ENCODE data around the gene FAM181A.
A peak's percentile ranks its signal among the peaks of the same experiment; 100 is the strongest.

FAM181A gene

DNA sequence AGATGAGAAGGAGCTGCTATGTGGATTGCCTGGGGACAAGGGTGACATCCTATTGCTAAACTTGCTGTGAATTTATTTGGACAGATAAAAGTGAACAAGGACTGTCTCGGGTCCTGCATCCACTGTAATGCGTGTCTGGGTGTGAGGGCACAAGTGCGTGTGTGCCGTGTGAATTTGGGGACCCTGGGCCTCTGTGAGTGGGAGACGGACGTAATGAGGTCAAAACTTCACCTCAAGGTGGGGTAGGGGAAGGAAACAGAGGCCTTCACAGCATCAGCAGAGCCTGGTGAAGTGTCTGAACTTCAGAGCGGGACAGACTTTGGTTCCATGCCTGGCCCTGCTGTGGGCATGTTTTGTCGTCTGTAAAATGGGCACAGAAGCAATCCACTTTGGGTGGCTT, 34.5 kb downstream of the FAM181A start:
- peak overlapping the region; percentile 20 for H3K4me3 ChIP-seq (ENCODE audit: low read depth, low read length, poor library complexity, severe bottlenecking)
- peak overlapping the region; percentile 86 for H3K9ac ChIP-seq (ENCODE audit: low read length)
- H3K4me1 ChIP-seq (ENCODE audit: insufficient read depth, low read length, severe bottlenecking), result peaks cover 84% of the 10 kb centered on the region
- H4K20me1 ChIP-seq (ENCODE audit: insufficient read depth, low read length), result no peaks in the 10 kb centered on the region
- peak overlapping the region; percentile 53 for H3K4me2 ChIP-seq (ENCODE audit: low read length)
- H3K79me2 ChIP-seq (ENCODE audit: insufficient read depth, low read length), result no peaks in the 10 kb centered on the region
- TF ChIP-seq EZH2 (IDR thresholded peaks at IDR 0.05; ENCODE audit: borderline replicate concordance, low read length), result no peak
- TF ChIP-seq, protein P1, sequence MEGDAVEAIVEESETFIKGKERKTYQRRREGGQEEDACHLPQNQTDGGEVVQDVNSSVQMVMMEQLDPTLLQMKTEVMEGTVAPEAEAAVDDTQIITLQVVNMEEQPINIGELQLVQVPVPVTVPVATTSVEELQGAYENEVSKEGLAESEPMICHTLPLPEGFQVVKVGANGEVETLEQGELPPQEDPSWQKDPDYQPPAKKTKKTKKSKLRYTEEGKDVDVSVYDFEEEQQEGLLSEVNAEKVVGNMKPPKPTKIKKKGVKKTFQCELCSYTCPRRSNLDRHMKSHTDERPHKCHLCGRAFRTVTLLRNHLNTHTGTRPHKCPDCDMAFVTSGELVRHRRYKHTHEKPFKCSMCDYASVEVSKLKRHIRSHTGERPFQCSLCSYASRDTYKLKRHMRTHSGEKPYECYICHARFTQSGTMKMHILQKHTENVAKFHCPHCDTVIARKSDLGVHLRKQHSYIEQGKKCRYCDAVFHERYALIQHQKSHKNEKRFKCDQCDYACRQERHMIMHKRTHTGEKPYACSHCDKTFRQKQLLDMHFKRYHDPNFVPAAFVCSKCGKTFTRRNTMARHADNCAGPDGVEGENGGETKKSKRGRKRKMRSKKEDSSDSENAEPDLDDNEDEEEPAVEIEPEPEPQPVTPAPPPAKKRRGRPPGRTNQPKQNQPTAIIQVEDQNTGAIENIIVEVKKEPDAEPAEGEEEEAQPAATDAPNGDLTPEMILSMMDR (IDR thresholded peaks at IDR 0.05; ENCODE audit: low read length), result no peak
- peak overlapping the region; percentile 100 for H3K27ac ChIP-seq (ENCODE audit: low read depth, low read length, poor library complexity, severe bottlenecking)
- peaks cover 12% of the 10 kb centered on the region; the same call in 1 of the 2 replicates for H3F3A ChIP-seq (ENCODE audit: insufficient read depth, low read length)
- H3K9me2 ChIP-seq (ENCODE audit: low read depth, low read length), result no peaks in the 10 kb centered on the region
- H2AFZ ChIP-seq (ENCODE audit: low read length), result no peak overlapping the region
- H3K9me3 ChIP-seq (ENCODE audit: low read length), result no peaks in the 10 kb centered on the region
- no peaks in the 10 kb centered on the region; the same call in 1 of the 2 replicates for H3K36me3 ChIP-seq (ENCODE audit: insufficient read depth, low read length)
- no peaks in the 10 kb centered on the region for H3K27me3 ChIP-seq (ENCODE audit: insufficient read depth, low read length)

- H2AFZ ChIP-seq (ENCODE audit: low read length), result no peak overlapping the region
- peak overlapping the region; percentile 86 for H3K9ac ChIP-seq (ENCODE audit: low read length)
- no peak for TF ChIP-seq EZH2 (IDR thresholded peaks at IDR 0.05; ENCODE audit: borderline replicate concordance, low read length)
- TF ChIP-seq, protein P1 (IDR thresholded peaks at IDR 0.05; ENCODE audit: low read length), result no peak
- H3K9me3 ChIP-seq (ENCODE audit: low read length), result no peaks in the 10 kb centered on the region
- H3F3A ChIP-seq (ENCODE audit: insufficient read depth, low read length), result peaks cover 12% of the 10 kb centered on the region; the same call in 1 of the 2 replicates
- no peaks in the 10 kb centered on the region for H3K9me2 ChIP-seq (ENCODE audit: low read depth, low read length)
- no peaks in the 10 kb centered on the region for H3K27me3 ChIP-seq (ENCODE audit: insufficient read depth, low read length)
- peak overlapping the region; percentile 62 for H3K4me2 ChIP-seq (ENCODE audit: low read length)
- H3K27ac ChIP-seq (ENCODE audit: low read depth, low read length, poor library complexity, severe bottlenecking), result peak overlapping the region; percentile 100
- no peaks in the 10 kb centered on the region; the same call in 1 of the 2 replicates for H3K36me3 ChIP-seq (ENCODE audit: insufficient read depth, low read length)
- H3K4me1 ChIP-seq (ENCODE audit: insufficient read depth, low read length, severe bottlenecking), result peaks cover 84% of the 10 kb centered on the region
- H4K20me1 ChIP-seq (ENCODE audit: insufficient read depth, low read length), result no peaks in the 10 kb centered on the region
- H3K4me3 ChIP-seq (ENCODE audit: low read depth, low read length, poor library complexity, severe bottlenecking), result peak overlapping the region; percentile 42
- no peaks in the 10 kb centered on the region for H3K79me2 ChIP-seq (ENCODE audit: insufficient read depth, low read length)
These were observed 35.8 kb downstream of the FAM181A start for GRCh38 chr14:93962701-93963601.

- Histone ChIP-seq H3K9me3 (ENCODE audit: low read length) (no peaks in the 10 kb centered on the region), H3K4me3 (ENCODE audit: low read depth, low read length, poor library complexity, severe bottlenecking) (no peak overlapping the region), H3K4me1 (ENCODE audit: insufficient read depth, low read length, severe bottlenecking) (peaks cover 84% of the 10 kb centered on the region), H3F3A (ENCODE audit: insufficient read depth, low read length) (peaks cover 12% of the 10 kb centered on the region; the same call in 1 of the 2 replicates), H2AFZ (ENCODE audit: low read length) (no peak overlapping the region), H3K36me3 (ENCODE audit: insufficient read depth, low read length) (no peaks in the 10 kb centered on the region; the same call in 1 of the 2 replicates), H3K9ac (ENCODE audit: low read length) (peak overlapping the region; percentile 86), H3K27me3 (ENCODE audit: insufficient read depth, low read length) (no peaks in the 10 kb centered on the region), H3K27ac (ENCODE audit: low read depth, low read length, poor library complexity, severe bottlenecking) (peak overlapping the region; percentile 100), H4K20me1 (ENCODE audit: insufficient read depth, low read length) (no peaks in the 10 kb centered on the region), H3K79me2 (ENCODE audit: insufficient read depth, low read length) (no peaks in the 10 kb centered on the region), H3K4me2 (ENCODE audit: low read length) (peak overlapping the region; percentile 62), H3K9me2 (ENCODE audit: low read depth, low read length) (no peaks in the 10 kb centered on the region)
- TF ChIP-seq, protein P1 (IDR thresholded peaks at IDR 0.05; ENCODE audit: low read length), result no peak
- no peak for TF ChIP-seq EZH2 (IDR thresholded peaks at IDR 0.05; ENCODE audit: borderline replicate concordance, low read length)
These were observed 36.5 kb downstream of the FAM181A start for GRCh38 chr14:93963692-93964091.

All from OCI-LY1 (cell line).